Loucy (cell line): Measurements from ENCODE around the gene NKAP.

Experiments
- H2AFZ ChIP-seq: fragments of 200-600 bp; sonication (generic); 2 replicates; pipeline ENCODE4 v1.6.0; 2016; ENCODE audit warnings: antibody characterized with exemption, mild to moderate bottlenecking, low read length, moderate library complexity
- H3F3A ChIP-seq: fragments of 200-600 bp; 2 replicates; pipeline ENCODE4 v1.6.0; 2016; ENCODE audit warnings: antibody characterized with exemption, low read depth, mild to moderate bottlenecking
- H3K27me3 ChIP-seq: fragments of 200-600 bp; sonication (generic); 2 replicates; pipeline ENCODE4 v1.6.1; 2014; ENCODE audit warnings: low read length, mild to moderate bottlenecking; ENCODE audit not compliant: insufficient read depth, poor library complexity, severe bottlenecking
- H3K36me3 ChIP-seq: fragments of 200-600 bp; sonication (generic); 2 replicates; pipeline ENCODE4 v1.6.1; 2016; ENCODE audit warnings: low read length; ENCODE audit not compliant: insufficient read depth
- H3K4me1 ChIP-seq: fragments of 200-600 bp; sonication (generic); 2 replicates; pipeline ENCODE4 v1.5.1; 2014; ENCODE audit warnings: low read length, mild to moderate bottlenecking; ENCODE audit not compliant: insufficient read depth, poor library complexity, severe bottlenecking
- H3K4me2 ChIP-seq: fragments of 200-600 bp; sonication (generic); 2 replicates; pipeline ENCODE4 v1.6.0; 2014; ENCODE audit warnings: antibody characterized with exemption, low read length, low read depth, mild to moderate bottlenecking; ENCODE audit not compliant: poor library complexity, severe bottlenecking
- H3K4me3 ChIP-seq: fragments of 200-600 bp; sonication (generic); 2 replicates; pipeline ENCODE4 v1.5.1; 2014; ENCODE audit warnings: low read length, mild to moderate bottlenecking, mixed read lengths; ENCODE audit not compliant: poor library complexity, severe bottlenecking
- H3K79me2 ChIP-seq: fragments of 200-600 bp; sonication (generic); 2 replicates; pipeline ENCODE4 v1.6.1; 2014; ENCODE audit warnings: low read length; ENCODE audit not compliant: insufficient read depth
- H3K9ac ChIP-seq: fragments of 200-600 bp; sonication (generic); 2 replicates; pipeline ENCODE4 v1.6.0; 2014; ENCODE audit warnings: mild to moderate bottlenecking, low read depth, low read length, moderate library complexity; ENCODE audit not compliant: poor library complexity, severe bottlenecking
- H3K9me2 ChIP-seq: fragments of 200-600 bp; sonication (generic); replicated peaks from 2 replicates; pipeline ENCODE4 v1.6.1; 2016; ENCODE audit warnings: low read depth, low read length, mixed read lengths
- H3K9me3 ChIP-seq: fragments of 200-600 bp; sonication (generic); 2 replicates; pipeline ENCODE4 v1.6.1; 2014; ENCODE audit warnings: mild to moderate bottlenecking, antibody characterized with exemption, low read length, low read depth; ENCODE audit not compliant: insufficient read depth
- H4K20me1 ChIP-seq: fragments of 200-600 bp; sonication (generic); 2 replicates; pipeline ENCODE4 v1.6.0; 2014; ENCODE audit warnings: antibody characterized with exemption, low read length, mild to moderate bottlenecking; ENCODE audit not compliant: insufficient read depth, poor library complexity, severe bottlenecking
- EZH2phosphoT487 ChIP-seq: fragments of 200-600 bp; IDR thresholded peaks from 2 replicates; pipeline ENCODE4 v1.6.1; 2018; ENCODE audit warnings: antibody characterized with exemption, mild to moderate bottlenecking, moderate library complexity, borderline replicate concordance
- TF ChIP-seq, protein P1 (sequence below): fragments of 200-600 bp; sonication (generic); conservative IDR thresholded peaks from 2 replicates; pipeline ENCODE4 v1.5.1; 2014; ENCODE audit warnings: mild to moderate bottlenecking, antibody characterized with exemption, low read length

NKAP gene

DNA sequence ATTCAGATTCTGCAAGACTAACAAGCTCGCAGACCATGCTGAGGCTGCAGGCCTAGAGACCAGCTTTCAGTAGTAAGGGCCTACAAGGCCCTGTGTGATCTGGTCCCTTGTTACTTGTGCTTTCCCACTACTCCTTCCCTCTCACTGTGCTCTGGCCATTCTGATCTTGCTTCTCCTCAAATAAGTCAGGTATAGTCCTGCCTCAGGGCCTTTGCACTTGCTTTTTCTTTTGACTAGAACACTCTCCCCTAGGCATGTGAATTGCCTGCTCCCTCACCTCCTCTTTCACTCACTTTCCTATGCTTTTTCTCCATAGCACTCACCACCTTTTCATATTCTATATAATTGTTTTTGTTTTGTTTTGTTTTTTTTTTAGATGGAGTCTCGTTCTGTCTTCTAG is 25.7 kb downstream of the NKAP start:
- no peak for TF ChIP-seq EZH2phosphoT487
- TF ChIP-seq, protein P1, sequence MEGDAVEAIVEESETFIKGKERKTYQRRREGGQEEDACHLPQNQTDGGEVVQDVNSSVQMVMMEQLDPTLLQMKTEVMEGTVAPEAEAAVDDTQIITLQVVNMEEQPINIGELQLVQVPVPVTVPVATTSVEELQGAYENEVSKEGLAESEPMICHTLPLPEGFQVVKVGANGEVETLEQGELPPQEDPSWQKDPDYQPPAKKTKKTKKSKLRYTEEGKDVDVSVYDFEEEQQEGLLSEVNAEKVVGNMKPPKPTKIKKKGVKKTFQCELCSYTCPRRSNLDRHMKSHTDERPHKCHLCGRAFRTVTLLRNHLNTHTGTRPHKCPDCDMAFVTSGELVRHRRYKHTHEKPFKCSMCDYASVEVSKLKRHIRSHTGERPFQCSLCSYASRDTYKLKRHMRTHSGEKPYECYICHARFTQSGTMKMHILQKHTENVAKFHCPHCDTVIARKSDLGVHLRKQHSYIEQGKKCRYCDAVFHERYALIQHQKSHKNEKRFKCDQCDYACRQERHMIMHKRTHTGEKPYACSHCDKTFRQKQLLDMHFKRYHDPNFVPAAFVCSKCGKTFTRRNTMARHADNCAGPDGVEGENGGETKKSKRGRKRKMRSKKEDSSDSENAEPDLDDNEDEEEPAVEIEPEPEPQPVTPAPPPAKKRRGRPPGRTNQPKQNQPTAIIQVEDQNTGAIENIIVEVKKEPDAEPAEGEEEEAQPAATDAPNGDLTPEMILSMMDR = no peak
- no peak overlapping the region for H2AFZ ChIP-seq
- no peaks in the 10 kb centered on the region for H3K79me2 ChIP-seq
- H3K4me1 ChIP-seq = no peaks in the 10 kb centered on the region
- no peaks in the 10 kb centered on the region for H3K9me2 ChIP-seq
- H3K27me3 ChIP-seq = no peaks in the 10 kb centered on the region
- no peak overlapping the region for H3K4me2 ChIP-seq
- H3K4me3 ChIP-seq = no peak overlapping the region
- H3F3A ChIP-seq = no peaks in the 10 kb centered on the region
- no peaks in the 10 kb centered on the region for H3K9me3 ChIP-seq
- no peaks in the 10 kb centered on the region for H4K20me1 ChIP-seq
- no peak overlapping the region for H3K9ac ChIP-seq
- H3K36me3 ChIP-seq = no peaks in the 10 kb centered on the region

DNA sequence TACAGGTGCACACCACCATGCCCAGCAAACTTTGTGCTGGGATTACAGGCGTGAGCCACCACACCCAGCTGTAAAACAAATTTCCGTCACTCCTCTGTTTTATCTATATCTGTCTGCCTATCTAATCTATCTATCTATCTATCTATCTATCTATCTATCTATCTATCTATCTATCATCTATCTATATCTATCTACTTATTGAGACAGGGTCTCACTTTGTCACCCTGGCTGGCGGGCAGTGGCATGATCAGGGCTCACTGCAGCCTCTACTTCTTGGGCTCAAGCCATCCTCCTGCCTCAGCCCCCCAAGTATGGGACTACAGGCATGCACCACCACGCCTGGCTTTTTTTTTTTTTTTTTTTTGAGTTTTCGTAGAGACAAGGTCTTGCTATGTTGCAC is 27.2 kb downstream of the NKAP start:
- no peaks in the 10 kb centered on the region for H3K79me2 ChIP-seq
- H3K9me3 ChIP-seq = no peaks in the 10 kb centered on the region
- no peak overlapping the region for H3K9ac ChIP-seq
- H3K36me3 ChIP-seq = no peaks in the 10 kb centered on the region
- H2AFZ ChIP-seq = no peak overlapping the region
- no peaks in the 10 kb centered on the region for H3F3A ChIP-seq
- H3K4me3 ChIP-seq = no peak overlapping the region
- TF ChIP-seq, protein P1 = no peak
- H3K27me3 ChIP-seq = no peaks in the 10 kb centered on the region
- no peaks in the 10 kb centered on the region for H4K20me1 ChIP-seq
- no peak overlapping the region for H3K4me2 ChIP-seq
- H3K9me2 ChIP-seq = no peaks in the 10 kb centered on the region
- H3K4me1 ChIP-seq = no peaks in the 10 kb centered on the region

DNA sequence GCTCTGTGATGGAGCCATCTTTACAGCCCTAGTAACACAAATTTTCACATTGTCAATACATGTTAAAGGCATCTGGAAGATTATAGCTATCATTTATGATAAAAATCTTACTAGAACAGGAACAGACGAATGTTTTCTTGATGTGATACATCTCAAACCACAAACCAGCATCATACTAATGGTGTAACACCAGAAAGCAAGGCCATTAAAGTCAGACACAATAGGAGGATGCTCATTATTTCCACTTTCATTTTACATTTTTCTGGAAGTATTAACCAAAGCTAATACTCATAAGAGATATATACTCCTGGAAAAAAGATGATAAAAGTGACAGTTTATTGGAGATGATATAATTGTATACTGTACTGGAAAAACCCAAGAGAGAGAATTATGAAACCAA is 42.6 kb downstream of the NKAP start:
- TF ChIP-seq, protein P1 = no peak
- no peak for TF ChIP-seq EZH2phosphoT487
- H3K4me3 ChIP-seq = no peak overlapping the region
- no peaks in the 10 kb centered on the region for H3K79me2 ChIP-seq
- no peak overlapping the region for H3K4me2 ChIP-seq
- H3K9me3 ChIP-seq = no peaks in the 10 kb centered on the region
- no peaks in the 10 kb centered on the region for H3K36me3 ChIP-seq
- H2AFZ ChIP-seq = no peak overlapping the region
- no peaks in the 10 kb centered on the region for H3K9me2 ChIP-seq
- H3K4me1 ChIP-seq = no peaks in the 10 kb centered on the region
- H3K9ac ChIP-seq = no peak overlapping the region
- no peaks in the 10 kb centered on the region for H3F3A ChIP-seq
- no peaks in the 10 kb centered on the region for H4K20me1 ChIP-seq
- H3K27me3 ChIP-seq = no peaks in the 10 kb centered on the region
